GF-D8 (cell line): ENCODE measurements around the gene LYAR.
A peak's percentile ranks its signal among the peaks of the same experiment; 100 is the strongest.

Experiments
- DNase-seq: peaks from one replicate; lab custom pipeline; 2025; lab: John Stamatoyannopoulos, UW

Gene LYAR, protein sequence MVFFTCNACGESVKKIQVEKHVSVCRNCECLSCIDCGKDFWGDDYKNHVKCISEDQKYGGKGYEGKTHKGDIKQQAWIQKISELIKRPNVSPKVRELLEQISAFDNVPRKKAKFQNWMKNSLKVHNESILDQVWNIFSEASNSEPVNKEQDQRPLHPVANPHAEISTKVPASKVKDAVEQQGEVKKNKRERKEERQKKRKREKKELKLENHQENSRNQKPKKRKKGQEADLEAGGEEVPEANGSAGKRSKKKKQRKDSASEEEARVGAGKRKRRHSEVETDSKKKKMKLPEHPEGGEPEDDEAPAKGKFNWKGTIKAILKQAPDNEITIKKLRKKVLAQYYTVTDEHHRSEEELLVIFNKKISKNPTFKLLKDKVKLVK

DNA sequence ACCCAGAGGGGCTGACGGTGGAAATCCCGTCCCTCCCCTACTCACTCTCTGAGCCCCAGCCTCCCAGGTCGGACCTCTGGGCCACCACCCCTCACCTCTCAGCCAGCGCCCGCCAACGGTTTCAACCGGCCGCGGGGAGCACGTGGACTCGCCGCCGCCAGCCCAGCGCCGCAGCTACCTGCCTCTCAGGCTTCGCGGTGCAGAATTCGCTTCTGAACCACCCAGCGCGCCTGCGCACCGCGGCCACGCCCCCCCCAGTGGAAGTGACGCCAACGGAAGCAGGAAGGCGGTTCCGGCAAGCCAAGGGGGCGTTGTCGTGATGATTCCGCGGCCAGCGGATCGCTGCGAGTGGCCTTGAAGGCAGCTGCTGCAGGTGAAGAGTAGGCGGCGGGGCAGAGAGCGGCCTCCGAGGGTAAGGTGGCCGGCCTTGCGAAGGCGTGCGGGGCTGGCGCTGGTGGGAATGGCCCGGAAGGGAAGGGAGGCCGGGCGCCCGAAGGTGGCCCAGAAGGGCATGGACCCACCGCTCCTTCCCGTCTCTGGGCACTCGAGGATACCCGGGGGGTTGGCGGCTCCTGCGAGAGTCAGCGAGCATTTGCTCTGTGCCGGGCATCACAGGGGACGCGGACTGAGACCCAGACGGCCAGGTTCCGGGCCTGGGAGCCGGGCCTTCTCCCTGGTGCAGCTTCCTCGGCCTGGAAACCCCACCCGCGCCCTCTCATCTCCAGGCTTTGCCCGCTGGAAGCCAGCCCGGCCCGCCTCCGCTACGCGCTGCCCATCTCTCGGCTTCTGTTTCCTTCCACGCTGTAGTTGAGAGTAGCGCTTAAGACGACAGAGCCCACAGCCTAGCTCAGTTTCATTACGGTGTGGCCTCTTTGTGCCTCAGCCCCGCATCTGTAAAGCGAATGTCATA, at the start of gene LYAR, which contains the start of gene ZBTB49:
Gene LYAR, minus strand, starts transcription at position 214 of the 910 bp plus-strand sequence. CDS start 6,412 bp downstream, outside the sequence.
Gene ZBTB49, plus strand, starts transcription at position 311 of the 910 bp plus-strand sequence. CDS start 9,695 bp downstream, outside the sequence.
- DNase-seq = peak; percentile 69

- no peak for DNase-seq
These were observed 49.6 kb upstream of the LYAR start for GRCh38 chr4:4339504-4340085.

DNA sequence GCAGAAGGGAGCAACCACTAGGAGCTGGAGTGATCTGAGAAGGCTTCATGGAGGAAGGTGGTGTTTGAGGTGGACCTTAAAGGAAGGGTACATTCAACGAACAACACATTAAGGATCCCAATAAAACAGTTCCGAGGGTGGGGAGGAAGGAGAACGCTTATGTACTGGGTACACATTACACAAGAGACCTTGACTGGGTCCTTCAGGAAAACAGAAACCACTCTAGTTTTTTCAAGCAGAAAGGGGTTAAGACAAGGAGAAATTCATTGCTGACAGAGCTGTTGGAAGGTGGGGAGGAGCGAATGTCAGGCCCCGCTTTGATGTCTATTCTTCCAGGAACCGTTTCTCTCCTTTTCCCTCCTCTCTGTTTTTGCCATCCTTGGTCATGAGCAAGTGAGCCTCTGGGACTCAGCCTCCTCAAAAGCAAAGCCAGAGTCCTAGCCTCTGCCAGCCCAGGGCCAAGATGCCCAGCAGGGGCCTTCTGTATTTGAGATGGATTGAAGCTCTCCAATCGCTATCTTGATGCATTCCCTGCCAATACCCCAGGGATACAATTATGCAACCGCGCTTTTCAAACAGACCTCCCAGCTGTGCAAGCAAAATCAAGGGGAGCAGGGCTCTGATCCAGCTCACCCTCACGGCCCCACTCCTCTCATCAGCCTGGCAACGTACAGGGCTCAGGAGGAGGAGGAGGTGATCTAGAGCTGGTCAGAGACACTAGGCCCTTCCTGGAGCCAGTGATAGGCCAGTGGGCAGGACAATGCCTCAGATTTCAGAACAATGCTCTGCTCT, 48.5 kb upstream of the LYAR start:
- no peak for DNase-seq

GRCh38 chr4:4334798-4335520, 45.0 kb upstream of the LYAR start:
- no peak for DNase-seq

- peak; percentile 47 for DNase-seq
These were observed 43.3 kb upstream of the LYAR start for GRCh38 chr4:4333265-4333706.

DNA sequence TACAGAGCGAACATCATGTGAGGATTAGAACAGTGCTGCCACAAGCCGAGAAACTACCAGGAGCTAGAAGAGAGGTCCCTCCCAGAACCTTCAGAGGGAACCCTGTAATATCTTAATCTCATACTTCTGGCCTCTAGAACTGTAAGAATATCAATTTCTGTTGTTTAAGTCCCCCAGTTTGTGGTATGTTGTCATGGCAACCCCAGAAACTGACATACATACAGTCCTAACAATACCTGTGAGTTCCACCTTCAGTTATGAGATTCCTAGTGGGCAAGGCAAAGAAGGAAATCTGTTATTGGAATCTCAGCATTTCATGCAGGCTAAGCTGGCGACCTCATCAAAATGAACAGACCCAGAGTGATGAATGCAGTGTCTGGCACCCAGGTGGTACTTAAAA, 42.6 kb upstream of the LYAR start:
- no peak for DNase-seq

DNA sequence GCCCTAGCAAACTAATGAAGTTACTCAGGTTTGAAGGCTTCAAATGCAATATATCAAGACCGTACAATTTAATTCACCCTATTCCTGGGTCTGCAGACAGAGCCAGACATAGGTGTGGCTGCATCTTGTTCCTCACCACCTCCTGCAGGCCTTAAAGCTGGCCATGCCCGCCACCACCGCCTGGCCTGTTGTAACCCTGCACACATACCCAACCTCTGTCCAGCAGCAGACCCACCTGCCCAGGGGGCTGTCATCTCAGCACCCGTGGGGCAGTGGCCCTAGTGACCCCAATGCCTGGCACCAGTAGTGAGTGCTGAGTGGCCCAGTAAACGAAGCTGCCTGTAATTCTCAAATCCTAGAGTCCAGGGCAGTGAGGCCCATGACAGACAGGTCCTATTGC, 40.8 kb upstream of the LYAR start:
- no peak for DNase-seq

GRCh38 chr4:4329496-4329895, 39.5 kb upstream of the LYAR start:
- no peak for DNase-seq

DNA sequence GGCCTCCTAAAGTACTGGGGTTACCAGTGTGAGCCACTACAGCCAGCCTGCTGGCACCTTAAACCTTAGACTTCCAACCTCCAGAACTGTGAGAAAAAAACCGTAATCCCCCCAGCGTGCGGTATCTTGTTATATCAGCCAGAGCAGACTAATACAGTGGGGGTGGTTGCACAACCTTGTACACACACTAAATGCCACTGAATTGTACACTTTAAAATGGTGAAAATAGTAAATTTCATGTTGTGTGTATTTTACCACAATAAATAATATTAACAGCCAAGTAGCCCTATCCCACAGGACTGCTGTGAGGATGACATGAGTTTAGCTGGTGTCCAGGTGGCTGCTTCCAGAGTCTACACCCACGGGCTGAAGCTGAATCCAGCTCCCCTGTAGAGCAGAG, 38.9 kb upstream of the LYAR start:
- no peak for DNase-seq

DNA sequence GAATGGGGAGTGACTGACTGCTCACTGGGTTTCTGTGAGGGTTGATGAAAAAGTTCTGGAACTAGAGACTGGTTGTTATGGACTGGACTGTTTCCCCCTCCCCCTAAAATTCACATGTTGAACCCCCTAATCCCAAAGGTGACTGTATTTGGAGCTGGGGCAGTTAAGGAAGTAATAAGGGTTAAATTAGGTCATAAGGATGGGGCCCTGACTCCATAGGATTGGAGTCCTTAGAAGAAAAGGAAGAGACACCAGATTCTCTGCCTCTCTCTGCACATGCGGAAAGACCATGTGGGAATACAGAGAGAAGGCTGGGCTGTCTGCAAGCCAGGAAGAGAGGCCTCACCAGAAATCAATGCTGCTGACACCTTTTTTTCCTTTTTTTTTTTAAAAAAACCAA, 38.3 kb upstream of the LYAR start:
- DNase-seq = no peak

DNA sequence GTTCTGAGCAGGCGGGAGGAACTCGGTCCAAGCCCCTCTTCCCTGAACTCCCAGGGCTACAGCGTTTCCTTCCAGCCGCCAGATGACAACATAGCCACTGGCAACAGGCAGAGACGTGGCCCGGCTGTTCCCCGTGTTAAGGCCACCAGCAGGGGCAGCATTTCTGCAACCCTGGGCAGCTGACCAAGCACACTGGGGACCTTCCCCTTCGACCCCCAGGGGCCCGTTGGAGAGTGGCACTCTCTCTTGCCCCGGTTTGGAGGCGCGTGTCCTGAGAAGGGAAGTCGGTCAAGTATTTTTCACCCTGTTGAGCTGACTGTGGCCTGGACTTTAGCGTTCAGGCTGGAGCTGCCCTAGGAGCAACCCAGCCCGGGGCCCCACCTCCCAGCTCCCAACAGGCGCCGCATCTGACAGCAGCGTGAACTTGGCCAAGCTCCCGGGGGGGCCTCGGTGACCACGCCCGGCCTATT, 37.7 kb upstream of the LYAR start:
- no peak for DNase-seq

DNA sequence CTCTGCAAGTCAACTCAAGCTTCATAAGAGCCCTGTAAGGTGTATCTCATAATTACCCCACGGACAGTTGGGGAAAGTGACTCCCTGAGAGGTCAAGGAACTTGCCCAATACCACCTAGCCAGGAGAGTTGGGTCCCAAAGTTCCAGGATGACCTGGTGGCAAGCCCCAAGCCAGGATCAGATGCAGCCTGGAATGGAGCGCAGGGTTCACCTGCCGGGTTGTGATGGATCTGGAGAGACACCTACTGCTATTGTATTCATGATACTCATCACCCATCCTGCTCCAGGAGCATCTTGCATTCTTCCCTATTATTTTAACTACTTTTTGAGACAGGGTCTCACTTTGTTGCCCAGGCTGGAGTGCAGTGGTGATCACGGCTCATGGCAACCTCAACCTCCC, 36.2 kb upstream of the LYAR start:
- DNase-seq = no peak

DNA sequence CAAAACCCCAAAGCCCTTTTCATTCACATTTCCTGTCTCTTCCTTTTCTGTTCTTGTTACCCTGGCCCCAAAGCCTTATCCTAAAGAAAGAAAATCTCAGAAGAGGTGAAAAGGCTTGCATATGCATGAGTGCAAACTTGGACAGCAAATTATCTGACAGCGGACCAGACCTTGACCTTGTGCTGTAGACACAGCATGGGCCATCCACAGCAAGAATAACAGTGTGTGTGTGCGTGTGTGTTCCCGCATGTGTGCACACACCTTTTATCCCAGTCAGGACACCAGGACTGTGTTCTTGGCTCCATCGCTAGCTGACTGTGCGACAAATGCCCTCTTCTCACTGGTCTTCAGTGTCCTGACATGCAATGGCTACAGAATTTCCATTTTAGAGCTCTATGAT, 35.4 kb upstream of the LYAR start:
- no peak for DNase-seq

DNA sequence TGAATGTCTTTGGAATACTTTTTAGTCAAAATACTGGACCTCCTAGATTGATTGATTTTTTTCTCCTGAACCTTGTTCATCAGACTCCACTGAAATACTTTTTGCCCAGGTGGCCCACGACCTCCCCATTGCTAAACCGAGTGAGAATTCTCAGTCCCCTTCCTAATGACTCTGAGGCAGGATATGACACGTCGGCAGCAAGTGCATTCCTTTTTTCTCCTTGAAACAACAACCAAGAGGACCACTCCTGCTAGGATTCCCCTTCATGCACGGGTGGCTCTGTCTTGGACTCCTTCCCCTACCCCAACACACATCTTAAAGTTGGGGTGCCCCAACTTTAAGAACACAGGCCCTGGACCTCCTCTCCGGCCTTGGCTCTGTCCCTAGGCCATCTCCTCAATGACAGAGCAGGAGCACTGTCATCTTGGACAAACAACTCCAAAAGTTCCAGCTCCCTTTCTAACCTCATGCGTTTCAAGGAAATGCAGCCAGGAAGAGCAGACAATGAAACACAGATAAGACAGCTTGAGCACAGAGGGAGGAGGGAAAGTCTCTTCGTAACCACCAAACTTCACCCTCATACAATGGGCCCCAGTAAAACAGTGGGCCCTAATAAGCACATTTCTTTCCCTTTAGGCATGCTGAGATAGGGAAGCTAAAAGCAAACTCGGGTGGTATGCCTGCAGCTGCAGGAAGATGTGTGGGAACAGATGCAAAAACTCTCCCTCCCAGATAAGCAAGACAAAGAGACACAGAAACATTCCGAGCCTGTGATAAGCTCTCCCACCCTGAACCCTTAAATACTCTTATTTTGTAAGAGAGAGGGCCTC, 34.0 kb upstream of the LYAR start:
- no peak for DNase-seq

DNA sequence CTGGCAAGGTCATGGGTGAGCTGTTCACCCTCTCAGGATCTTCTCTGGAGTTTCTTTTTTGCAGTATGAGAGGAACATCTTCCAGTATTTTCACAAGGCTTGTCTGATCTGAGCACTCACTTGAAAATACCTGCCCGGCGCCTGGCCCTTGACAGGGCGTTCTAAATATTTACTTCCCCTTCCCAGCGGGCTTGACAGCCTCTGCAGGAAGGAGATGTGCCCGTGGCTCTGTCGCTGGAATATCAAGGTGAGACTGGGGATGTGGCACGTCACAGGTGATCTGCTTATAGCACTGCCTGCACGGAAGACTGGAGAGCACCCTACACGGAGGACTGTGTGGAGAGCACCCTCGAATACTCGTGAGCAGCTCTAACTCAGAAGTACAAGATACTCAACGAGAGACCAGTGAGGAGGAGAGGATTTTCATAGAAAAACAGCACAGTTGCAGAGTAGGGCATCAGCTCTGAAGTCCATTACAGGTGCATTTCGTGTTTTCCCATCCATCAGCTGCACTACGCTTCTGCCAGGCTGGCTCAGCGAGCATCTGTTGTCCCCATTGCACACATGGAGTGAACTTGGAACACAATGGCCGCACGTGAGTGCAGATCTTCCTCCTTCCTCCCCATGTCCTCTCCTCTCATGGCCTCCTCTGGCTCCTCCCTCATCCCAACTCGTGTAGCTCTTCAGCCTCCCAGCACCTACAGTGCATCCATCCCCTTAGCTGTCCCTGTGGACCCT, 32.2 kb upstream of the LYAR start:
- no peak for DNase-seq

GRCh38 chr4:4320951-4321714, 31.2 kb upstream of the LYAR start:
- no peak for DNase-seq

DNA sequence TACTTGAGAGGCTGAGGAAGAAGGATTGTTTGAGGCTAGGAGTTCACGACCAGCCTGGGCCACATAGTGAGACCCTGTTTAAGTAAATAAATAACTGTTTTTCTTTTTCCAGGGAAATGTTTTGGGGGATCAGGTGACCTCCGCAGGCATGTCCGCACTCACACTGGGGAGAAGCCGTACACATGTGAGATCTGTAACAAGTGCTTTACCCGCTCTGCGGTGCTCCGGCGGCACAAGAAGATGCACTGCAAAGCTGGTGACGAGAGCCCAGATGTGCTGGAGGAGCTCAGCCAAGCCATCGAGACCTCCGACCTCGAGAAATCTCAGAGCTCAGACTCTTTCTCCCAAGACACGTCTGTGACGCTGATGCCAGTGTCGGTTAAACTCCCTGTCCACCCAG, 30.6 kb upstream of the LYAR start:
- no peak for DNase-seq

GRCh38 chr4:4317496-4318232, 27.7 kb upstream of the LYAR start:
- DNase-seq = no peak
